ENCODE data around the gene NT5DC4. TPM values are rescaled to one million over a fixed set of nuclear protein-coding genes. Genes with fewer than 3 reads are reported as not detected.

The NT5DC4 gene
- total RNA-seq: not detected
- polyA plus RNA-seq: not detected
- long read RNA-seq, donor 1: 0 reads
- long read RNA-seq, donor 2: 0 reads
- long read RNA-seq, donor 3: 0 reads
- long read RNA-seq, donor 4: 0 reads

DNA sequence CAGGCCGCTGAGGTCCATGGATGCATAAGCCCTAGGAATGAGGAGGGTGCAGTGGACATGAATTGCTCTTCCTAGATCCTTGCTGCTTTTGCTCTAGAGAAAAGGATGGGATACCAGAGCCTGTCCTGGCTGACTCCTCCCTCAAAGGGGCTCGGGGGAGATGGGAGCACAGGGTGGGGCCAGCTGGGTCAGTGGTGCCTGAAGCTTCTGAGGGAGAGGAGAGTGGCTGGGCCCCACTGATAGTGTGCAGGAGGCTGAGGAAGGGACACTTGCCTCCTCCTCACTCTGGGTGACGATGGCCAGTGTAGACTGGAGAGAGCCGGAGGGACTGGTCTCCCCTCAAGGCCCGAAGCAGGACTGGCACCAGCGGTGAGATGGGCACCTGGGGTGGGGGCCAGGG lies at the start of gene NT5DC4:
Gene NT5DC4 (plus strand): TSS at position 236 of the 400 bp plus-strand sequence. CDS start 60 bp downstream, at position 296.
- 70% methylated on average over 6 of the region's 6 CpGs for WGBS
- no peak for DNase-seq
- no peaks in the 10 kb centered on the region for H3K4me1 ChIP-seq (ENCODE audit: control insufficient read depth, insufficient read depth, low read length)
- no peak within 1 kb of the TSS for H3K27ac ChIP-seq (ENCODE audit: low read length)
- no peaks in the 10 kb centered on the region for H3K9me3 ChIP-seq (ENCODE audit: control insufficient read depth, low read length)
- H3K4me3 ChIP-seq (ENCODE audit: low read length): no peak within 1 kb of the TSS
- H3K27me3 ChIP-seq (ENCODE audit: control insufficient read depth, insufficient read depth): no peaks in the 10 kb centered on the region
- intact Hi-C loops (cut with DNase I): no loop called here
- ATAC-seq: no peak

- WGBS: 68% methylated on average over 2 of the region's 2 CpGs
- intact Hi-C loops (cut with DNase I): no loop called here
- H3K4me3 ChIP-seq (ENCODE audit: low read length): no peak overlapping the region
- no peaks in the 10 kb centered on the region for H3K27me3 ChIP-seq (ENCODE audit: control insufficient read depth, insufficient read depth)
- H3K4me1 ChIP-seq (ENCODE audit: control insufficient read depth, insufficient read depth, low read length): no peaks in the 10 kb centered on the region
- H3K9me3 ChIP-seq (ENCODE audit: control insufficient read depth, low read length): no peaks in the 10 kb centered on the region
- no peak for ATAC-seq
- DNase-seq: no peak
- H3K27ac ChIP-seq (ENCODE audit: low read length): no peak overlapping the region
Observed at GRCh38 chr2:112671801-112672200, 49.0 kb upstream of the NT5DC4 start.

GRCh38 chr2:112673008-112673407 lies 47.8 kb upstream of the NT5DC4 start:
- H3K27me3 ChIP-seq (ENCODE audit: control insufficient read depth, insufficient read depth): no peaks in the 10 kb centered on the region
- WGBS: 97% methylated on average over 1 of the region's 1 CpG
- no peak for ATAC-seq

DNA sequence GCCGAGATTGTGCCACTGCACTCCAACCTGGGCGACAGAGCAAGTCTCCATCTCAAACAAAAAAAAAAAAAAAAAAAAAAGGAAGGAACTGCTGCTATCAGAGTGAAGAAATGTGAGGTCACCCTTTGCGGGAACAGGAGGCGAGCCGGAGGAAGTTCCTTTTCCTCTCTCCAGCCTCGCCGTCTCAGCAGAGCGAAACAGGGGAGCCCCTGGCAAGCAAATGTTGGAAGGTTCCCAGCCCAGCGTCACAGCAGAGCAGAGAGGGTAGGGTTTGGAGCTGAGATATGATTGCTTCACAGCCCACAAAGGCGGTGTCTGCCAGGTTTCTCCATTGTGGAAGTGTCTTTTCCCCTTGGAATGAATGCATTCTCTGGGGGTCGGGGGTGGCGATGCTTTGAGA lies 46.6 kb upstream of the NT5DC4 start:
- WGBS: 32% methylated on average over 12 of the region's 12 CpGs
- no peaks in the 10 kb centered on the region for H3K4me1 ChIP-seq (ENCODE audit: control insufficient read depth, insufficient read depth, low read length)
- DNase-seq: peak; percentile 90 to 93 (median 93)
- H3K27ac ChIP-seq (ENCODE audit: low read length): no peak overlapping the region
- H3K9me3 ChIP-seq (ENCODE audit: control insufficient read depth, low read length): no peaks in the 10 kb centered on the region
- peak; percentile 97 to 99 for ATAC-seq
- intact Hi-C loops (cut with DNase I): no loop called here
- H3K4me3 ChIP-seq (ENCODE audit: low read length): no peak overlapping the region
- H3K27me3 ChIP-seq (ENCODE audit: control insufficient read depth, insufficient read depth): no peaks in the 10 kb centered on the region

More at GRCh38 chr2:112673008-112673407, 47.8 kb upstream of the NT5DC4 start:
- DNase-seq: no peak
- Histone ChIP-seq H3K9me3 (ENCODE audit: control insufficient read depth, low read length) (no peaks in the 10 kb centered on the region), H3K4me3 (ENCODE audit: low read length) (no peak overlapping the region), H3K27ac (ENCODE audit: low read length) (no peak overlapping the region), H3K4me1 (ENCODE audit: control insufficient read depth, insufficient read depth, low read length) (no peaks in the 10 kb centered on the region)
- intact Hi-C loops (cut with DNase I): no loop called here

DNA sequence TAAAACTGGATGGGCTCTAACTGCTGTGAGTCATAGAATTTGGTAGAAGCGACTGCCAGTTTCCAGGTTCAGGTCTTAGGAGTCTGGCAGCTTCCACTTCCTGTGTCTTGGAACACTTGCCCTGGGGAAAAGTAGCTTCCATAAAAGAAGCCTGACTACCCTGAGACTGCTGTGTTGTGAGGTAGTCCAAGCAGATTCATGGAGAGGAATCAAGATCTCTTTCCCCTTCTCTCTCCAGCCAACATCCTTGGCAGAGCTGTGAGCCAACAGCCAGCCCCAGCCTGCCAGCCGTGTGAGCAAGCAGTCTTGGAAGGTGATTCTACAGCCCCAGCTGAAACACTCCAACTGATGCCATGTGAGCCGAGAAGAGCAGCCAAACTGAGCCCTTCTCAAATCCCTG lies 41.3 kb upstream of the NT5DC4 start:
- no peaks in the 10 kb centered on the region for H3K27me3 ChIP-seq (ENCODE audit: control insufficient read depth, insufficient read depth)
- H3K4me1 ChIP-seq (ENCODE audit: control insufficient read depth, insufficient read depth, low read length): no peaks in the 10 kb centered on the region
- WGBS: 41% methylated on average over 3 of the region's 3 CpGs
- H3K4me3 ChIP-seq (ENCODE audit: low read length): no peak overlapping the region
- H3K9me3 ChIP-seq (ENCODE audit: control insufficient read depth, low read length): no peaks in the 10 kb centered on the region
- peak; percentile 29 to 37 for ATAC-seq
- no peak overlapping the region for H3K27ac ChIP-seq (ENCODE audit: low read length)
- intact Hi-C loops (cut with DNase I): no loop called here
- DNase-seq: no peak

GRCh38 chr2:112680666-112681101 lies 40.1 kb upstream of the NT5DC4 start:
- Histone ChIP-seq H3K27ac (ENCODE audit: low read length) (no peak overlapping the region), H3K4me3 (ENCODE audit: low read length) (no peak overlapping the region)

GRCh38 chr2:112682101-112682500 lies 38.7 kb upstream of the NT5DC4 start:
- no peaks in the 10 kb centered on the region for H3K4me1 ChIP-seq (ENCODE audit: control insufficient read depth, insufficient read depth, low read length)
- H3K9me3 ChIP-seq (ENCODE audit: control insufficient read depth, low read length): no peaks in the 10 kb centered on the region
- intact Hi-C loops (cut with DNase I): no loop called here
- H3K4me3 ChIP-seq (ENCODE audit: low read length): no peak overlapping the region
- no peak for DNase-seq
- 80% methylated on average over 7 of the region's 7 CpGs for WGBS
- H3K27ac ChIP-seq (ENCODE audit: low read length): no peak overlapping the region
- H3K27me3 ChIP-seq (ENCODE audit: control insufficient read depth, insufficient read depth): no peaks in the 10 kb centered on the region
- no peak for ATAC-seq

More at GRCh38 chr2:112680666-112681101, 40.1 kb upstream of the NT5DC4 start:
- intact Hi-C loops (cut with DNase I): no loop called here
- DNase-seq (no peak), ATAC-seq (no peak)
- no peaks in the 10 kb centered on the region for H3K4me1 ChIP-seq (ENCODE audit: control insufficient read depth, insufficient read depth, low read length)
- 83% methylated on average over 5 of the region's 5 CpGs for WGBS
- no peaks in the 10 kb centered on the region for H3K27me3 ChIP-seq (ENCODE audit: control insufficient read depth, insufficient read depth)
- no peaks in the 10 kb centered on the region for H3K9me3 ChIP-seq (ENCODE audit: control insufficient read depth, low read length)

DNA sequence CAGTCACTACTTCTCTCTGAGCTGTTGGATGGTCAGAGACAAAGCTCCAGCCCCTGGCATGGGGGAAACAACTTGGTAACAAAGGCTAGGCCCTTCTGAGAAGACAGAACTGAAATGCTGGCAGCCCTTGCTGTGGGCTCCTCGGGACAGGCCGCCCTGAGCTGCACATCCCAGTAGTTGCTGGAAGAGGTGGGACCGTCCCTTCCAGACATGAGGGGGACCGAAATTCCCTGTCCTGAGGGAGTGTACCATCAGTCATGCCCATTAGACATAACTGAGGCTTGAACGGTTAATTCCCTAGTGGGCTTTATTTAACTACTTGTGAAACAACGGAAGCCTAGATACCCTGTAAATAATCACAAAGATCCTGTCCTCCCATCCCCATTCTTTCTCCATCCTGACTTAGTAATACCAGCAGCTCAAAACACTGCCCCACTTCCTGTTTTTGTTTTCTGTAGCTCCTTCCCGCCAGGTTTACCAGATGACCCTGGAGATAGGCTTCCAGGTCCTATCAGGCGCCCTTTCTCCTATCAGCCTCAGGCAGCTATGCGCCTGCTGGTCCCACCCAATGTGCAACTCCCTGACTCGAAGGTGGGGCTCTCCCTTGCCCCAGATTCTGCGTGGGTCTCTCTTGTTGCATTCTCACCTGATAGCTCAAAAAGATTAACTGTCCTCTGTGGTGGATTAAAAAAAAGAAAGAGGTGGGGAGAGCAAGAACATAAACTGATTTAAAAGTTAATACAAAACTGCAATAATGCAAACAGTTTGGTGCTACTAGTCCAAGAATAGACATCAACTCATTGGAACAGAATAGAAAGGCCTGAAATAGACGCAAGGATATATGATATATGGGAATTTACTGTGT lies 37.0 kb upstream of the NT5DC4 start:
- Histone ChIP-seq H3K9me3 (ENCODE audit: control insufficient read depth, low read length) (no peaks in the 10 kb centered on the region), H3K27me3 (ENCODE audit: control insufficient read depth, insufficient read depth) (no peaks in the 10 kb centered on the region), H3K4me3 (ENCODE audit: low read length) (no peak overlapping the region), H3K27ac (ENCODE audit: low read length) (peak overlapping the region; percentile 13), H3K4me1 (ENCODE audit: control insufficient read depth, insufficient read depth, low read length) (no peaks in the 10 kb centered on the region)
- DNase-seq (no peak), ATAC-seq (peak in 1 of 2 donors; percentile 45)
- intact Hi-C loops (cut with DNase I): no loop called here
- 65% methylated on average over 12 of the region's 12 CpGs for WGBS

DNA sequence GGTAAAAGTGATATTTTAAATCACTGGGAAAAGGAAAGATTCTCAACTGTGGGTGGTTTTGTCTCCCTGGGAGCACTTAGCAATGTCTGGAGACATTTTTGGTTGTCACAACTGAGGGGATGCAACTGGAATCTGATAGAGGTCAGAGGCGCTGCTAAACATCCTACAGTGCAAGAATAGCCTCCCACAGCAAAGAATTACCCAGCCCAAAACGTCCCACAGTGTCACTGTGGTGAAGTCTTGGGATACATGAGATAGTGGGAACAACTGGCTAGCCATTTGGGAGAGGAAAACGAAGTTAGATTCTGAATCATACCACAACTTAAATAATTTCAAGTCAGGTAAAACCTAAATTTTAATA lies 36.4 kb upstream of the NT5DC4 start:
- no peak for ATAC-seq
- intact Hi-C loops (cut with DNase I): no loop called here
- 65% methylated on average over 3 of the region's 3 CpGs for WGBS
- no peak overlapping the region for H3K27ac ChIP-seq (ENCODE audit: low read length)
- no peaks in the 10 kb centered on the region for H3K4me1 ChIP-seq (ENCODE audit: control insufficient read depth, insufficient read depth, low read length)
- no peaks in the 10 kb centered on the region for H3K27me3 ChIP-seq (ENCODE audit: control insufficient read depth, insufficient read depth)
- H3K4me3 ChIP-seq (ENCODE audit: low read length): no peak overlapping the region
- no peaks in the 10 kb centered on the region for H3K9me3 ChIP-seq (ENCODE audit: control insufficient read depth, low read length)
- DNase-seq: no peak

DNA sequence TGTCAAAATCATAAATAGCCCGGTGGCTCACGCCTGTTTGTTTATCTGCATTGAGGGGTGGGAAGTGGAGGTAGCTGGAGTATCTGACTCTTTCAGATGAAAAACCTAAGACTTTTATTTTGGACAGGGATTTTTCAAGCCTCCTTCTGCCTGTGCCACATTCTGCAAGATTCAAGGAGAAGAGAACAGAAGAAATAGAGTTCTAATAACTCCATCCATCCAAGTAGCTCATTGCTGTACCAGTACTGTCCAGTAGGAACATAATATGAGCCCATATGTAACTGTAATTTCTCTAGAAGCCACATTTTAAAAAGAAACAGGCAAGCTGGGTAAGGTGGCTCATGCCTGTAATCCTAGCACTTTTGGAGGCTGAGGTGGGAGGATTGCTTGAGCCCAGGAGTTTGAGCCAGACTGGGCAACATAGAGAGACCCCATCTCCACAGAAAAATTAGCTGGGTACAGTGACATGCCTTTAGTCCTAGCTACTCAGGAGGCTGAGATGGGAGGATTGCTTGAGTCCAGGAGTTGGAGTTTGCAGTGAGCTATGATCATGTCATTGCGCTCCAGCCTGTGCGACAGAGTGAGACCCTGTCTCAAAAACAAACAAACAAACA lies 35.4 kb upstream of the NT5DC4 start:
- Histone ChIP-seq H3K27ac (ENCODE audit: low read length) (no peak overlapping the region), H3K4me1 (ENCODE audit: control insufficient read depth, insufficient read depth, low read length) (no peaks in the 10 kb centered on the region), H3K4me3 (ENCODE audit: low read length) (no peak overlapping the region), H3K27me3 (ENCODE audit: control insufficient read depth, insufficient read depth) (no peaks in the 10 kb centered on the region), H3K9me3 (ENCODE audit: control insufficient read depth, low read length) (no peaks in the 10 kb centered on the region)
- WGBS: 88% methylated on average over 4 of the region's 4 CpGs
- DNase-seq: no peak
- intact Hi-C loops (cut with DNase I): no loop called here
- no peak for ATAC-seq
